Stimulated activated CD4-positive, alpha-beta T cell treated with anti-CD3 and anti-CD28 coated beads, Interleukin-1b, Interleukin-23, amount 100 ng/mL, for 48 hours (primary cell): ENCODE data around the gene MYBL2.
"Not testable (repeated sequence)": the region's sequence is repeated elsewhere in the genome, so short reads cannot be mapped to it uniquely, and the experiment has no call there.

Experiments
- DNase-seq: peaks from one replicate; pipeline ENCODE4 v3.0.0-alpha.2; 2020

The MYBL2 gene

GRCh38 chr20:43752561-43753301 is 85.8 kb downstream of the MYBL2 start:
- DNase-seq: peak; percentile 44

GRCh38 chr20:43755390-43755789 is 88.5 kb downstream of the MYBL2 start:
- no peak for DNase-seq

- no peak for DNase-seq
These were observed 88.9 kb downstream of the MYBL2 start for GRCh38 chr20:43755851-43756250.

- not testable (repeated sequence) for DNase-seq
These were observed 91.0 kb downstream of the MYBL2 start for GRCh38 chr20:43757888-43758287.

GRCh38 chr20:43761386-43762340 is 94.7 kb downstream of the MYBL2 start:
- no peak for DNase-seq

GRCh38 chr20:43762911-43763310 is 96.0 kb downstream of the MYBL2 start:
- no peak for DNase-seq

- no peak for DNase-seq
These were observed 99.0 kb downstream of the MYBL2 start for GRCh38 chr20:43765916-43766315.
